Panc1 (cell line): ENCODE measurements around the gene CATSPERB. TPM values are rescaled to one million over a fixed set of nuclear protein-coding genes. Genes with fewer than 3 reads are reported as not detected.
A peak's percentile ranks its signal among the peaks of the same experiment; 100 is the strongest.

ENCODE experiments used
- ATAC-seq: fragments of 200-7000 bp; cut with Tn5 transposase; 2 replicates; pipeline ENCODE4 v1.9.1; 2020; ENCODE audit warnings: mild to moderate bottlenecking, moderate library complexity
- Bru-seq: library from RNA; stranded (reverse); fragments of 400-500 nt; gene quantifications from one replicate; lab custom pipeline; 2021; lab: Mats Ljungman, UMichigan
- BruChase-seq, 2 experiments: library from RNA; stranded (reverse); fragments of 400-500 nt; gene quantifications; one replicate each; lab custom pipeline; 2021; lab: Mats Ljungman, UMichigan
- BruUV-seq: library from RNA; stranded (reverse); fragments of 400-500 nt; replicated peaks from 2 replicates; lab custom pipeline; 2021; lab: Mats Ljungman, UMichigan
- CTCF ChIA-PET: fragments of 300-600 bp; sonication (Branson Sonifier 250); formaldehyde crosslinking; loops from one replicate; lab custom pipeline; 2022; ENCODE audit warnings: antibody characterized with exemption; lab: Charles Lee
- POLR2A ChIA-PET: fragments of 300-600 bp; sonication (Branson Sonifier 250); formaldehyde crosslinking; loops from one replicate; lab custom pipeline; 2022; ENCODE audit warnings: antibody characterized with exemption; lab: Charles Lee
- DNase-seq: peaks from one replicate; pipeline ENCODE4 v3.0.0-alpha.2; 2010; ENCODE audit warnings: low read depth, low spot score
- H3K27ac ChIP-seq: 2 replicates; pipeline ENCODE4 v1.5.1; 2011; ENCODE audit warnings: mild to moderate bottlenecking, low read length, inconsistent platforms
- H3K27me3 ChIP-seq: fragments of 200-500 bp; sonication (Bioruptor generic); 2 replicates; pipeline ENCODE4 v1.6.0; 2014; ENCODE audit warnings: low read length, inconsistent platforms; ENCODE audit not compliant: control insufficient read depth, insufficient read depth
- H3K36me3 ChIP-seq: fragments of 200-500 bp; sonication (Bioruptor generic); 2 replicates; pipeline ENCODE4 v1.5.1; 2014; ENCODE audit warnings: inconsistent platforms, mild to moderate bottlenecking, low read length, moderate library complexity; ENCODE audit not compliant: control insufficient read depth, insufficient read depth
- H3K4me1 ChIP-seq: 2 replicates; pipeline ENCODE4 v1.5.1; 2011; ENCODE audit warnings: inconsistent platforms, mild to moderate bottlenecking, low read length, moderate library complexity; ENCODE audit not compliant: control insufficient read depth, insufficient read depth
- H3K4me3 ChIP-seq, 2 experiments: 2 replicates each; pipeline ENCODE4 v1.5.1; 2011 to 2012; ENCODE audit warnings: low read depth in 2 of 2, low read length in 2 of 2, mild to moderate bottlenecking in 2 of 2, inconsistent platforms in 1 of 2, moderate library complexity in 1 of 2
- H3K9me3 ChIP-seq: fragments of 200-500 bp; sonication (Bioruptor generic); 2 replicates; pipeline ENCODE4 v1.5.1; 2014; ENCODE audit warnings: low read depth, mild to moderate bottlenecking, inconsistent platforms, low read length, moderate library complexity; ENCODE audit not compliant: control insufficient read depth, insufficient read depth
- POLR2AphosphoS5 ChIP-seq: IDR thresholded peaks from 2 replicates; pipeline ENCODE4 v1.6.1; 2012; ENCODE audit warnings: mild to moderate bottlenecking, low read depth, low read length, moderate library complexity
- SIN3A ChIP-seq: IDR thresholded peaks from 2 replicates; pipeline ENCODE4 v1.6.1; 2012; ENCODE audit warnings: low read depth, mild to moderate bottlenecking, low read length, moderate library complexity, borderline replicate concordance; ENCODE audit not compliant: insufficient read depth
- TCF7L2 ChIP-seq: IDR thresholded peaks from 2 replicates; pipeline ENCODE4 v1.6.1; 2011; ENCODE audit warnings: mild to moderate bottlenecking, low read depth, low read length, inconsistent platforms
- in situ Hi-C: cut with HindIII; loops from 2 replicates; pipeline ENCODE4 v1.10.0; 2016; ENCODE audit warnings: low sequenced_read_pairs, low pct_unique_long_range_greater_than_20kb
- intact Hi-C: fragments of 100-400 bp; cut with micrococcal nuclease; formaldehyde crosslinking; loops from one replicate; pipeline ENCODE4 v1.10.0; 2022; ENCODE audit not compliant: unreplicated experiment
- long read RNA-seq: library from polyadenylated mRNA; unstranded; transcript quantifications from one replicate; pipeline ENCODE4 v2.0.0, GENCODE V29; 2021; ENCODE audit not compliant: unreplicated experiment
- polyA plus RNA-seq: library from polyadenylated mRNA; unstranded; fragments of >200 nt; gene quantifications from one replicate; pipeline ENCODE4 v1.2.1, GENCODE V29; 2012; ENCODE audit warnings: missing spikeins; ENCODE audit not compliant: insufficient read length
- total RNA-seq: library from RNA; stranded (reverse); gene quantifications from one replicate; pipeline ENCODE4 v1.2.1, GENCODE V29; 2021; ENCODE audit not compliant: unreplicated experiment
- TF ChIP-seq, protein P1 (sequence below): fragments of 450-650 bp; IDR thresholded peaks from 2 replicates; pipeline ENCODE4 v1.5.1; 2017; ENCODE audit warnings: mild to moderate bottlenecking
- TF ChIP-seq, protein P2 (sequence below), 2 experiments: IDR thresholded peaks; 2 replicates each; pipeline ENCODE4 v1.6.1; 2011 to 2012; ENCODE audit warnings: low read depth in 2 of 2, control low read depth in 1 of 2, low read length in 1 of 2, mild to moderate bottlenecking in 1 of 2, moderate library complexity in 1 of 2; ENCODE audit not compliant: insufficient read depth in 1 of 2

The CATSPERB gene, protein sequence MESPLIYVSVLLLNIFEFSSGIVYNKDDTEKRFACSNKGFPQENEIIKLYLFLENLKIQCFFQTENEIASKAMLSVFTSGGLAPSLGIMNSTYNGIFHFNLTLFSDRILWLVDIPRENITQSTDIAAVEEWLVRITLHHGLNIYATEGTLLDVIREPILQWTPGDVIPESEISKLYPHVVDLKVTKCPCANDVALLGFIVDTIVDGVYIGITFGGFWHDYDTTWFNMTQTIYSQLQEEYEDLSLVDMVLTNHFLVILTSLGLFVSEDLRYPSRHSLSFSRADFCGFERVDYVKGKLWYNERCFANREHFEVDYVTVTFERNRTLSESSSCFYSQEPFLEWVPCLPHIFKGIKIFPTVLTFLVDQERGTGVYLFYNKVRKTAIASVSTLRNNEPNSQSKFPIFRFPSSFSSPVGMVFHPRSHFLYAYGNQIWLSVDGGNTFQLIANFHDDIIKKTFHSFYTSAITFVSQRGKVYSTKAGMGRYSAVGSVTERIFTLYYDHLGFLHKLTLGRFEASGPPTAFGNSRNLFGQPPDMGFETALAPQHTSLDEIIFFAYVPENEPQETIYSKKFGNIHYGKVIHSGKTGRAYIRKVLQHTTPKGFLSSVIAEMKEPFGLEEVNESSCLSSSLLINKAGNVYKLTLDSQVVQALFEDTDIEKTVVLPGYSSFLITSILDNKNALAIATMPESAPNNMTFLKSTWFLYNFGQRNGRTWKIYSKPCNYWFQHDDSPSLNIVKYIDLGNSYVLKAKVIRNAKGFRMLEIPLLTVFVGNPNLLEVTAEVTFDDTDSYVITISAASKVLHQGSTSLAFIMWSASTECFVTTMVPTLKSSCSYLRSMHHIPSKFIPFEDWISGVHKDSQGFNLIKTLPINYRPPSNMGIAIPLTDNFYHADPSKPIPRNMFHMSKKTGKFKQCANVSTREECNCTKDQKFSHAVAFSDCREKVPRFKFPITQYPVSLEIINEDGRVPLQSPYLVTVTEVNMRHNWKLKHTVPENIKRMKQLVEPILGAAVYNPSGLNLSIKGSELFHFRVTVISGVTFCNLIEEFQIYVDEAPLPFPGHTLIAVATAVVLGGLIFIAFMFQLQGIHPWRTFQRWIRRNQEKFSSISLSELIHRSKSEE
- total RNA-seq (not detected), Bru-seq, nascent RNA (percentile 4 among the genes with signal in this experiment), BruChase-seq, experiment 1, labeled RNA remaining after a 2-hour chase (percentile 3 among the genes with signal in this experiment), BruChase-seq, experiment 2, labeled RNA remaining after a 6-hour chase (percentile 5 among the genes with signal in this experiment)
- not detected for polyA plus RNA-seq
- long read RNA-seq: 0 reads

DNA sequence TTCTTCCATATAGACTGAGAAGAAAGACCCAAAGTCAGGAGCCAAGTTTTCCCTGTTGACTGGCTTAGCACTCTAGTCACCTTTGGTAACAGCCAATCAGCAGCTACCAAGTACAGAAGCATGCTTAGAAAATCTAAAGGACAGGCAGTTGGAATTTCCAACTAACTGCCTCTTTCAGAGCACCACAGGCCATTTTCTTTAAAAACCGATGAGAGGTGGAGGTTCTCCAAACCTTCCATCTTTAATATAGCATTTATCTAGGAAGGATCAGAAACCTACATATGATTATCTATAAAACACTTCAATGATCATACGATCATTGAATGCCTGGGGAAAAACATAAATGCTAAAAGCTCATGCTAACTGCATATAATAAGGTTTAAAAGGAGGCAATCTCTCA, at the start of gene CATSPERB:
Gene CATSPERB, minus strand, starts transcription at position 101 of the 400 bp plus-strand sequence. CDS start 2,607 bp downstream, outside the sequence.
- DNase-seq (no peak), ATAC-seq (no peak)
- H3K4me1 ChIP-seq: no peaks in the 10 kb centered on the region
- H3K9me3 ChIP-seq: no peaks in the 10 kb centered on the region
- intact Hi-C loops: no loop called here
- BruUV-seq: no TSS peak
- TF ChIP-seq POLR2AphosphoS5: no peak
- TF ChIP-seq SIN3A: no peak
- TF ChIP-seq, protein P1, sequence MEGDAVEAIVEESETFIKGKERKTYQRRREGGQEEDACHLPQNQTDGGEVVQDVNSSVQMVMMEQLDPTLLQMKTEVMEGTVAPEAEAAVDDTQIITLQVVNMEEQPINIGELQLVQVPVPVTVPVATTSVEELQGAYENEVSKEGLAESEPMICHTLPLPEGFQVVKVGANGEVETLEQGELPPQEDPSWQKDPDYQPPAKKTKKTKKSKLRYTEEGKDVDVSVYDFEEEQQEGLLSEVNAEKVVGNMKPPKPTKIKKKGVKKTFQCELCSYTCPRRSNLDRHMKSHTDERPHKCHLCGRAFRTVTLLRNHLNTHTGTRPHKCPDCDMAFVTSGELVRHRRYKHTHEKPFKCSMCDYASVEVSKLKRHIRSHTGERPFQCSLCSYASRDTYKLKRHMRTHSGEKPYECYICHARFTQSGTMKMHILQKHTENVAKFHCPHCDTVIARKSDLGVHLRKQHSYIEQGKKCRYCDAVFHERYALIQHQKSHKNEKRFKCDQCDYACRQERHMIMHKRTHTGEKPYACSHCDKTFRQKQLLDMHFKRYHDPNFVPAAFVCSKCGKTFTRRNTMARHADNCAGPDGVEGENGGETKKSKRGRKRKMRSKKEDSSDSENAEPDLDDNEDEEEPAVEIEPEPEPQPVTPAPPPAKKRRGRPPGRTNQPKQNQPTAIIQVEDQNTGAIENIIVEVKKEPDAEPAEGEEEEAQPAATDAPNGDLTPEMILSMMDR: no peak
- TF ChIP-seq, protein P2, sequence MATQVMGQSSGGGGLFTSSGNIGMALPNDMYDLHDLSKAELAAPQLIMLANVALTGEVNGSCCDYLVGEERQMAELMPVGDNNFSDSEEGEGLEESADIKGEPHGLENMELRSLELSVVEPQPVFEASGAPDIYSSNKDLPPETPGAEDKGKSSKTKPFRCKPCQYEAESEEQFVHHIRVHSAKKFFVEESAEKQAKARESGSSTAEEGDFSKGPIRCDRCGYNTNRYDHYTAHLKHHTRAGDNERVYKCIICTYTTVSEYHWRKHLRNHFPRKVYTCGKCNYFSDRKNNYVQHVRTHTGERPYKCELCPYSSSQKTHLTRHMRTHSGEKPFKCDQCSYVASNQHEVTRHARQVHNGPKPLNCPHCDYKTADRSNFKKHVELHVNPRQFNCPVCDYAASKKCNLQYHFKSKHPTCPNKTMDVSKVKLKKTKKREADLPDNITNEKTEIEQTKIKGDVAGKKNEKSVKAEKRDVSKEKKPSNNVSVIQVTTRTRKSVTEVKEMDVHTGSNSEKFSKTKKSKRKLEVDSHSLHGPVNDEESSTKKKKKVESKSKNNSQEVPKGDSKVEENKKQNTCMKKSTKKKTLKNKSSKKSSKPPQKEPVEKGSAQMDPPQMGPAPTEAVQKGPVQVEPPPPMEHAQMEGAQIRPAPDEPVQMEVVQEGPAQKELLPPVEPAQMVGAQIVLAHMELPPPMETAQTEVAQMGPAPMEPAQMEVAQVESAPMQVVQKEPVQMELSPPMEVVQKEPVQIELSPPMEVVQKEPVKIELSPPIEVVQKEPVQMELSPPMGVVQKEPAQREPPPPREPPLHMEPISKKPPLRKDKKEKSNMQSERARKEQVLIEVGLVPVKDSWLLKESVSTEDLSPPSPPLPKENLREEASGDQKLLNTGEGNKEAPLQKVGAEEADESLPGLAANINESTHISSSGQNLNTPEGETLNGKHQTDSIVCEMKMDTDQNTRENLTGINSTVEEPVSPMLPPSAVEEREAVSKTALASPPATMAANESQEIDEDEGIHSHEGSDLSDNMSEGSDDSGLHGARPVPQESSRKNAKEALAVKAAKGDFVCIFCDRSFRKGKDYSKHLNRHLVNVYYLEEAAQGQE (IDR thresholded peaks at IDR 0.05; ENCODE audit: insufficient read depth in 1 of 2, low read depth in 2 of 2, low read length in 1 of 2): no peak
- TF ChIP-seq TCF7L2: no peak
- no peaks in the 10 kb centered on the region for H3K36me3 ChIP-seq
- H3K27ac ChIP-seq: no peak within 1 kb of the TSS
- CTCF ChIA-PET: no interaction called here
- POLR2A ChIA-PET: no interaction called here
- in situ Hi-C loops: no loop called here
- no peaks in the 10 kb centered on the region for H3K27me3 ChIP-seq
- H3K4me3 ChIP-seq: no peak within 1 kb of the TSS

DNA sequence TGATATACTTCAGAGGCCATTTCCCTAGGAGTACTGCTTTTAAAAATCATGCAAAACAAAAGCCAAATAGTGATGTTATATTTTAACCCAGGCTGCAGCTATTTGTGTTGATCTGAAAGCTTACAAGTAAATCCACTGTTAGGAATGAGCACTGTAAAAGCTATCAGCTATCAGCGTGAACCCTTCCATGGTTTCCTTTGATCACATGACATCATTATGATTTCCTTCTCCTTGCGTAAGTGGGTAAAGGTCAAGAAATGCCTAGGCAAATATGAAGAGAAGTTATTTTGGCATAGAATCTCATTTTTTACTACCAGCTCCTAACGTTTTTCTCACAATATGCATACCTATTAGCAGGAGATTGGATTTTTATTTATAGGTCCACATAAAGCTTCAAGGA, 48.6 kb upstream of the CATSPERB start:
- ChIA-PET CTCF (no interaction called here), POLR2A (no interaction called here)
- H3K27ac ChIP-seq: no peak overlapping the region
- TF ChIP-seq SIN3A: no peak
- no peak for TF ChIP-seq POLR2AphosphoS5
- TF ChIP-seq, protein P2 (IDR thresholded peaks at IDR 0.05; ENCODE audit: insufficient read depth in 1 of 2, low read depth in 2 of 2, low read length in 1 of 2): no peak
- TF ChIP-seq TCF7L2: no peak
- TF ChIP-seq, protein P1: no peak
- ATAC-seq (no peak), DNase-seq (no peak)
- H3K4me3 ChIP-seq: no peak overlapping the region
- BruUV-seq: no TSS peak
- intact Hi-C loops: no loop called here
- peaks cover 2% of the 10 kb centered on the region for H3K27me3 ChIP-seq
- in situ Hi-C loops: no loop called here
- no peaks in the 10 kb centered on the region for H3K9me3 ChIP-seq
- H3K4me1 ChIP-seq: no peaks in the 10 kb centered on the region
- no peaks in the 10 kb centered on the region for H3K36me3 ChIP-seq
